Fibroblast of skin of right quadriceps (primary cell): ENCODE results near the gene IRAK1.

Experiments
- DNase-seq: peaks from one replicate; pipeline ENCODE4 v3.0.0-alpha.2; 2013

The IRAK1 gene

DNA sequence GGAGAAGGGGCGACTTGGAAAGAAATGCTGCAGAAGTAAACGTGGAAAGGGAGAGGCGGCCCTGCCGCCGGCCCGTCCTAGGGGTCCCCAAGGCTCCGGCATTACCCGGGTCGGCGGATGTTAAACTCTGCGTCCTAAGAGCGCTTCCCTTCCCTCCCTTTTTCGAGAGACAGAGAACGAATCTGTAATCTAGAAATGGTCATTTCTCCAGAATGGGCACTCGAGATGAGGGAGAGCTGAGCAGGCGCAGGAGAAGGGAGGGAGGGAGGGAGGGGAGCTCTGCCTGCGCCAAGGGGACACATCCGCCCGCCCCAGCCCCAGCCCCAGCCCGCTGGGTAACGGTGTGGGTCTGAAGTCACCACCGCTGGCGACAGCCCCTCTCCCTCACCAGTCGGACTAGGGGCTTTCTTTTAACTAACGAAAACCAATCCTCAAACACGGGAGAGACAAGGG, 49.8 kb downstream of the IRAK1 start:
- DNase-seq = no peak

- DNase-seq = no peak
Measured at GRCh38 chrX:153969125-153969903, 50.4 kb downstream of the IRAK1 start.

- DNase-seq = no peak
Measured at GRCh38 chrX:153968754-153969124, 51.0 kb downstream of the IRAK1 start.

GRCh38 chrX:153968255-153968654, 51.4 kb downstream of the IRAK1 start:
- DNase-seq = no peak

DNA sequence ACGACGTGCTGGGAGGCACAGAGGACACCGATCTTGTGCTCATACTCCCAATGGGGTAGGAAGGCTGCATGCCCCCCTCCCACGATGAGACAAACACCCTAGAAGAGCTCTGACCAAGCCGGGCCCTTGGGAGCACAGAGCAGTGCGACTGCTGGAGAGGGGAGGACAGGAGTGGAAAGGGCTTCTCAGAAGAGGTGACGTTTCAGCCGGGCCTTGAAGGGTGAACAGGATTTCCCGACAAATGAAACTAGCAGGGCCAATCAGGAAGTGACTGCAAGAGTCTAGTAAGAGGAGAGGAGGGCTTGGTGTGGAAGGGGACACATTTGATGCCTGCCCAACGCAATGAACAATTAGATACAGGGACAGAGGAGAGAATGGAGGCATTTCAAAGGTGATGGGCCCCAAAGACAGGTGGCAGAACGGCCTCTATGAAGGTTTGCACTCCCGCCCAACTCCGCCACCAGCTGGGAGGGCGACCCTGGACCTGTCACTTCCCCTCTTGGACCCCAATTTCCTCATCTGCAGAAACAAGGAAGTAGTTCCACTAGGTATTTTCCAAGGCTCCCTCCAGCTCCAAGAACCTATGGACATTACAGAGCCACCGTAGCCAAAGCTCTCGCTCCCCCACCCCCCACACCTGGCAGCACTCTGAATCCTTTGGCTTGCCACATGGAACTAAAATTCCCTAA, 52.0 kb downstream of the IRAK1 start:
- no peak for DNase-seq

GRCh38 chrX:153966841-153967535, 52.7 kb downstream of the IRAK1 start:
- no peak for DNase-seq

DNA sequence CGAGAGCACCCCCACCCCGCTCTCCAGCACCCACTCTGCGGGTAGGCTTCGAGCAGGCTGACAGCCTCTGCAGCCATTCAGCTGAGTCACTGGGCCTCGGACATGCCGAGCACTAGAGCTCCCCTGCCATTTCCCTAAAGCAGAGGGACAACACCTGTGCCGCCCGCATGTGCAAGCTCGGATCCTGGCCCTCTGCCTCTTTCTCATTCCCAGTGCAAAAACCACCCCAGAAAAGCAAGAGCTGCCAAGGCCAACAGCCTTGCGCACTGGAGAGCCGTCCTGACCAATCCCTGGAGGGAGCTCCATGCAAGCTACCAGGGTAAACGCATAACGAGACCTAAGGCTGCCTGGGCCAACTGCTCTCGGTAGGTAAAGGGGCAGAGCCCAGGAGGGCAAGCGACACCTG, 53.4 kb downstream of the IRAK1 start:
- no peak for DNase-seq

GRCh38 chrX:153965406-153965805, 54.3 kb downstream of the IRAK1 start:
- DNase-seq = no peak

- DNase-seq = no peak
Measured at GRCh38 chrX:153964105-153964504, 55.6 kb downstream of the IRAK1 start.

DNA sequence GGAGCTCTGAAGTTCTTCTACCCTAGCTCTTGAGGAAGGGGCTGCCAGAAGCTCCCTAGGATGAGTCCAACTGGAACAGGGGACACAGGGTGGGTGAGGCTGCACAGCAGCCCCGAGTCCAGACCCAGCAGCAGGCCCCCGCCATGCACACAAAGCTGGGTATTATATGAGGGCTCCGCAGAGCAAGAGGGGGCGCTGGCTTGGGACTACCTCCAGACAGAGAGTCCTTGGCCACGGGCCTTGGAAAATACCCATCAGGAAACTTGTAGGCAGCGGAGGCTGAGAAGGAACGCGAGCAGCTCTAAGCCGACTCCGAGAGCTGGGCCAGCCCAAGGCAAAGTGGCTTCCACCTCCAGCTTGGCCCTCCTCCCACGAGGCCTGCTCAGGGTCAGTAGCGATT, 56.2 kb downstream of the IRAK1 start:
- DNase-seq = no peak

DNA sequence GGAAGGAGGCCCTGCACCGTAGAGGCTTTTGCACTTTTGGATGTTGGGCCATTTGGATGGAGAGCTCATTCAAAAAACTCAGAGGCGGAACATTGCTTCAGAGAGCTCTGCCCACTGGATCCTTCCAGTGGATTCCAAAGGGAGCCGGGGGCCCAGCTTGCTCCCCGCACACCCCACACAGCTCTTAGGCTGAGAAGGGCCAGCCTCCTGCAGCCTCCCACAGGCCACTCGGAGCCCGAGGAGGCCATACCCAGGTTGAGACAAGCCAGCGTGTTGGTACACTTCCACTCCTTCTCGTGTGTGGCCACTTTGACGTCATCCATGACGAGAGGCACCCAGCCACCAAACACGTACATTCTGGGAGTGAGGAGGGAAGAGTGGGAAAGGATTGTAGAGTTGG, 58.4 kb downstream of the IRAK1 start:
- no peak for DNase-seq

DNA sequence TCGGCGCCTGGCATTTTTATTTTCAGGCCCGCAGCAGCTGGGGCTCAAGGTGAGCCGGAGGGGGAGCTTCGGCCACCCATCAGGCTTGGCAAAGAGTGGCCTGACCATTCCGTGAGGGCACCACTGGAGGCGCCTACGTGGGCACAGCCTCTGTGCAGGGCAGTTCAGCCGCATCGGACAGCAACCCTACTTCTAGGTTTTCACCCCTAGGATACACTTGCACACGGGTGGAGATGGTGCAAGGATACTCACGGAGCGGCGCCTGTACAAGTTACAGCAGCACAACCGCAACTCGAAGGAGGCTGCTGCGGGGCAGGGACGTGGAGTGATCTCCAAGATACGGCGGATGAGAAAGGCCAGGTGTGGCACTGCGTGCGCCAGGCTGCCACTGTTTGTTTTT, 58.9 kb downstream of the IRAK1 start:
- DNase-seq = no peak
